ENCODE data around the gene PVALEF. TPM values are rescaled to one million over a fixed set of nuclear protein-coding genes. Genes with fewer than 3 reads are reported as not detected.

The PVALEF gene
- polyA plus RNA-seq, 1 of the 3 experiments (the other 2 are of a cell fraction): not detected

- WGBS (ENCODE audit: low lambda C conversion rate): 96% methylated on average over 18 of the region's 21 CpGs
- H3F3A ChIP-seq (replicated peaks; ENCODE audit: insufficient read depth): no peaks in the 10 kb centered on the region
- no peaks in the 10 kb centered on the region; the same call in 1 of the 2 replicates for H4K20me1 ChIP-seq (ENCODE audit: insufficient read depth)
- no peak overlapping the region for H2AFZ ChIP-seq (ENCODE audit: low read depth)
- no peak for DNase-seq
- no peaks in the 10 kb centered on the region for H3K27me3 ChIP-seq (ENCODE audit: insufficient read depth)
- H3K4me1 ChIP-seq (ENCODE audit: control insufficient read depth in 1 of 2, insufficient read depth in 2 of 2, low read depth in 1 of 2, low read length in 1 of 2): peaks cover 0 to 3% of the 10 kb centered on the region in 2 experiments; a peak in 1 of 4 replicates
- TF ChIP-seq USF2 (IDR thresholded peaks at IDR 0.05; ENCODE audit: borderline replicate concordance, low read depth, low read length) (no peak), RCOR1 (IDR thresholded peaks at IDR 0.05; ENCODE audit: low read length) (no peak), POLR2AphosphoS5 (IDR thresholded peaks at IDR 0.05; ENCODE audit: low read depth, low read length) (no peak), JUND (IDR thresholded peaks at IDR 0.05) (no peak)
- H3K9ac ChIP-seq: no peak overlapping the region
- H3K9me2 ChIP-seq: no peaks in the 10 kb centered on the region
- no peak overlapping the region for H3K4me2 ChIP-seq
- CTCF ChIA-PET: interaction anchor here (1.1 to 14.7 kb wide), 6 partner anchors 13 to 403 kb away, joined by 3 to 147 read pairs (median 5); no protein-coding TSS in a partner anchor
- POLR2A ChIA-PET: no interaction called here
- H3K27ac ChIP-seq (ENCODE audit: low read depth in 2 of 2, low read length in 1 of 2): no peak overlapping the region
- peaks cover 5 to 44% of the 10 kb centered on the region in 2 experiments for H3K36me3 ChIP-seq (replicated peaks in 1 of 2; ENCODE audit: control insufficient read depth in 1 of 2, insufficient read depth in 2 of 2, low read length in 1 of 2)
- no peaks in the 10 kb centered on the region for H3K9me3 ChIP-seq
- no peaks in the 10 kb centered on the region for H3K79me2 ChIP-seq (ENCODE audit: insufficient read depth)
- H3K4me3 ChIP-seq (ENCODE audit: low read depth in 2 of 2, low read length in 1 of 2): no peak overlapping the region
Measured at GRCh38 chr17:81197831-81198490, 32.7 kb downstream of the PVALEF start.

- ChIA-PET POLR2A (no interaction called here), CTCF (interaction anchor here (1.1 to 14.7 kb wide), 6 partner anchors 12 to 402 kb away, joined by 3 to 147 read pairs (median 5); no protein-coding TSS in a partner anchor)
- Histone ChIP-seq H3F3A (replicated peaks; ENCODE audit: insufficient read depth) (no peaks in the 10 kb centered on the region), H3K9me2 (no peaks in the 10 kb centered on the region), H2AFZ (ENCODE audit: low read depth) (no peak overlapping the region), H3K9ac (no peak overlapping the region), H4K20me1 (ENCODE audit: insufficient read depth) (no peaks in the 10 kb centered on the region; the same call in 1 of the 2 replicates), H3K4me2 (no peak overlapping the region), H3K79me2 (ENCODE audit: insufficient read depth) (no peaks in the 10 kb centered on the region), H3K4me1 (ENCODE audit: control insufficient read depth in 1 of 2, insufficient read depth in 2 of 2, low read depth in 1 of 2, low read length in 1 of 2) (peaks cover 0 to 3% of the 10 kb centered on the region in 2 experiments; a peak in 1 of 4 replicates), H3K9me3 (no peaks in the 10 kb centered on the region), H3K36me3 (replicated peaks in 1 of 2; ENCODE audit: control insufficient read depth in 1 of 2, insufficient read depth in 2 of 2, low read length in 1 of 2) (peaks cover 5 to 47% of the 10 kb centered on the region in 2 experiments), H3K4me3 (ENCODE audit: low read depth in 2 of 2, low read length in 1 of 2) (no peak overlapping the region), H3K27ac (ENCODE audit: low read depth in 2 of 2, low read length in 1 of 2) (no peak overlapping the region), H3K27me3 (ENCODE audit: insufficient read depth) (no peaks in the 10 kb centered on the region)
- no peak for DNase-seq
- WGBS (ENCODE audit: low lambda C conversion rate): 90% methylated on average over 15 of the region's 22 CpGs
- TF ChIP-seq NRF1 (IDR thresholded peaks at IDR 0.05; ENCODE audit: low read depth, low read length): no peak
Measured at GRCh38 chr17:81198826-81199481, 33.6 kb downstream of the PVALEF start.

GRCh38 chr17:81199482-81199830 lies 34.1 kb downstream of the PVALEF start:
- Histone ChIP-seq H2AFZ (ENCODE audit: low read depth) (no peak overlapping the region), H3K9me3 (no peaks in the 10 kb centered on the region), H3K79me2 (ENCODE audit: insufficient read depth) (no peaks in the 10 kb centered on the region), H3K9ac (no peak overlapping the region), H3K9me2 (no peaks in the 10 kb centered on the region), H3K36me3 (replicated peaks in 1 of 2; ENCODE audit: control insufficient read depth in 1 of 2, insufficient read depth in 2 of 2, low read length in 1 of 2) (peaks cover 5 to 47% of the 10 kb centered on the region in 2 experiments), H3K4me2 (no peak overlapping the region), H3K27me3 (ENCODE audit: insufficient read depth) (no peaks in the 10 kb centered on the region), H3K4me3 (ENCODE audit: low read depth in 2 of 2, low read length in 1 of 2) (no peak overlapping the region), H3F3A (replicated peaks; ENCODE audit: insufficient read depth) (no peaks in the 10 kb centered on the region), H3K4me1 (ENCODE audit: control insufficient read depth in 1 of 2, insufficient read depth in 2 of 2, low read depth in 1 of 2, low read length in 1 of 2) (peaks cover 0 to 3% of the 10 kb centered on the region in 2 experiments; a peak in 1 of 4 replicates), H3K27ac (ENCODE audit: low read depth in 2 of 2, low read length in 1 of 2) (no peak overlapping the region), H4K20me1 (ENCODE audit: insufficient read depth) (no peaks in the 10 kb centered on the region; the same call in 1 of the 2 replicates)
- no peak for TF ChIP-seq FOSL2 (IDR thresholded peaks at IDR 0.05; ENCODE audit: borderline replicate concordance, low read depth)
- no peak for TF ChIP-seq RAD21 (IDR thresholded peaks at IDR 0.05; ENCODE audit: low read length)
- no peak for TF ChIP-seq EP300 (IDR thresholded peaks at IDR 0.05; ENCODE audit: borderline replicate concordance in 1 of 2, low read depth in 1 of 2, low read length in 1 of 2)
- no peak for TF ChIP-seq RFX5 (IDR thresholded peaks at IDR 0.05; ENCODE audit: low read length)
- no peak for TF ChIP-seq TAF1 (IDR thresholded peaks at IDR 0.05; ENCODE audit: borderline replicate concordance, low read depth, low read length)
- CTCF ChIA-PET: interaction anchor here (1.1 to 14.7 kb wide), 4 partner anchors 10 to 57 kb away, joined by 3 to 147 read pairs (median 16); no protein-coding TSS in a partner anchor
- 96% methylated on average over 12 of the region's 18 CpGs for WGBS (ENCODE audit: low lambda C conversion rate)
- no peak for DNase-seq
- POLR2A ChIA-PET: no interaction called here
